Body of pancreas (tissue), 4 donors: ENCODE data around the gene PFKFB2. TPM values are rescaled to one million over a fixed set of nuclear protein-coding genes. Genes with fewer than 3 reads are reported as not detected.

ENCODE experiments used
- ATAC-seq: fragments of 150-250 bp; one replicate; pipeline ENCODE4 v1.9.1; 2016
- DNase-seq, 4 donors: peaks; one replicate each; pipeline ENCODE4 v3.0.0-alpha.2; 2019
- H3K27ac ChIP-seq, 4 donors: fragments of 200-600 bp; sonication (generic); 1 replicate in 3 of 4; 2 replicates in 1 of 4; pipeline versions ENCODE4 v1.5.1 to v1.6.1; 2016 to 2019; ENCODE audit warnings: mild to moderate bottlenecking in 1 of 4, mixed read lengths in 1 of 4, moderate library complexity in 1 of 4
- H3K27me3 ChIP-seq, 2 donors: fragments of 200-600 bp; sonication (generic); one replicate each; pipeline ENCODE4 v1.6.0; 2016; ENCODE audit warnings: mild to moderate bottlenecking in 1 of 2
- H3K36me3 ChIP-seq, 2 donors: fragments of 200-600 bp; sonication (generic); replicated peaks in 1 of 2; 2 replicates each; pipeline ENCODE4 v1.5.1; 2016; ENCODE audit warnings: low read depth in 2 of 2; ENCODE audit not compliant: insufficient read depth in 1 of 2
- H3K4me1 ChIP-seq: fragments of 200-600 bp; sonication (generic); one replicate; pipeline ENCODE4 v1.6.0; 2016
- H3K4me3 ChIP-seq, 2 donors: fragments of 200-600 bp; sonication (generic); 1 replicate in 1 of 2; 2 replicates in 1 of 2; pipeline ENCODE4 v1.5.1; 2016 to 2019
- H3K9me3 ChIP-seq, 3 donors: fragments of 200-600 bp; sonication (generic); 1 replicate in 2 of 3; 2 replicates in 1 of 3; pipeline ENCODE4 v1.5.1; 2016
- POLR2A ChIP-seq, 3 donors: fragments of 450-650 bp; IDR thresholded peaks; one replicate each; pipeline ENCODE4 v1.6.1; 2016; ENCODE audit warnings: antibody characterized with exemption in 3 of 3, mild to moderate bottlenecking in 2 of 3
- WGBS, 2 donors: methylation state at CpG; one replicate each; pipeline ENCODE4 v1.1.5; 2017; 5-methylcytosine and 5-hydroxymethylcytosine counted together
- intact Hi-C: fragments of 100-400 bp; cut with DNase I; formaldehyde crosslinking; loops from one replicate; pipeline ENCODE4 v1.15.1; 2023
- total RNA-seq, 2 donors: library from RNA; depleted of rRNA; stranded (reverse); fragments of >200 nt; gene quantifications; one replicate each; pipeline ENCODE4 v1.1.0, GENCODE V29; 2016
- TF ChIP-seq, protein P1 (sequence below), 7 experiments: fragments of 450-650 bp in 4 of 7; fragments of 200-600 bp in 3 of 7; sonication (generic) in 3 of 7; IDR thresholded peaks; one replicate each; pipeline ENCODE4 v1.5.1; 2016 to 2019; ENCODE audit warnings: antibody characterized with exemption in 7 of 7

Gene PFKFB2
- total RNA-seq, 2 donors from 2014 or later = 4.9 to 9.3 TPM

GRCh38 chr1:207051191-207051943, 1.7 kb upstream of the PFKFB2 start, which contains the start of gene YOD1:
TSS of gene YOD1 (minus strand) at chr1:207051208. CDS start at chr1:207051030, 178 bp downstream.
- H3K27ac ChIP-seq = peak within 1 kb of the TSS; percentile 90 to 98 (median 94)
- H3K36me3 ChIP-seq = no peaks in the 10 kb centered on the region
- H3K27me3 ChIP-seq = no peaks in the 10 kb centered on the region
- DNase-seq = peak in 1 of 4 donors; percentile 34
- no peaks in the 10 kb centered on the region for H3K9me3 ChIP-seq
- TF ChIP-seq, protein P1, sequence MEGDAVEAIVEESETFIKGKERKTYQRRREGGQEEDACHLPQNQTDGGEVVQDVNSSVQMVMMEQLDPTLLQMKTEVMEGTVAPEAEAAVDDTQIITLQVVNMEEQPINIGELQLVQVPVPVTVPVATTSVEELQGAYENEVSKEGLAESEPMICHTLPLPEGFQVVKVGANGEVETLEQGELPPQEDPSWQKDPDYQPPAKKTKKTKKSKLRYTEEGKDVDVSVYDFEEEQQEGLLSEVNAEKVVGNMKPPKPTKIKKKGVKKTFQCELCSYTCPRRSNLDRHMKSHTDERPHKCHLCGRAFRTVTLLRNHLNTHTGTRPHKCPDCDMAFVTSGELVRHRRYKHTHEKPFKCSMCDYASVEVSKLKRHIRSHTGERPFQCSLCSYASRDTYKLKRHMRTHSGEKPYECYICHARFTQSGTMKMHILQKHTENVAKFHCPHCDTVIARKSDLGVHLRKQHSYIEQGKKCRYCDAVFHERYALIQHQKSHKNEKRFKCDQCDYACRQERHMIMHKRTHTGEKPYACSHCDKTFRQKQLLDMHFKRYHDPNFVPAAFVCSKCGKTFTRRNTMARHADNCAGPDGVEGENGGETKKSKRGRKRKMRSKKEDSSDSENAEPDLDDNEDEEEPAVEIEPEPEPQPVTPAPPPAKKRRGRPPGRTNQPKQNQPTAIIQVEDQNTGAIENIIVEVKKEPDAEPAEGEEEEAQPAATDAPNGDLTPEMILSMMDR (IDR thresholded peaks at IDR 0.05) = no peak
- no peak for TF ChIP-seq POLR2A (IDR thresholded peaks at IDR 0.05)
- H3K4me1 ChIP-seq = peaks cover 55% of the 10 kb centered on the region
- no peak for ATAC-seq
- intact Hi-C loops = no loop called here
- 23 to 30% methylated on average over 15 of the region's 15 CpGs for WGBS, 2 donors
- H3K4me3 ChIP-seq = peak within 1 kb of the TSS; percentile 75 to 93

- Histone ChIP-seq H3K27me3 (no peaks in the 10 kb centered on the region), H3K9me3 (no peaks in the 10 kb centered on the region), H3K4me3 (no peak overlapping the region), H3K27ac (peak overlapping the region in 1 of 4 donors; percentile 95), H3K36me3 (no peaks in the 10 kb centered on the region), H3K4me1 (peaks cover 27% of the 10 kb centered on the region)
- TF ChIP-seq POLR2A (IDR thresholded peaks at IDR 0.05) = no peak
- TF ChIP-seq, protein P1 (IDR thresholded peaks at IDR 0.05) = no peak
- 59 to 71% methylated on average over 2 of the region's 2 CpGs for WGBS, 2 donors
- no peak for ATAC-seq
- intact Hi-C loops = no loop called here
- no peak for DNase-seq
Measured at GRCh38 chr1:207054491-207054890, 1.4 kb downstream of the PFKFB2 start.

- Histone ChIP-seq H3K27ac (no peak overlapping the region), H3K36me3 (no peaks in the 10 kb centered on the region), H3K9me3 (no peaks in the 10 kb centered on the region), H3K4me3 (no peak overlapping the region), H3K27me3 (no peaks in the 10 kb centered on the region), H3K4me1 (peaks cover 24% of the 10 kb centered on the region)
- TF ChIP-seq POLR2A (IDR thresholded peaks at IDR 0.05) = no peak
- TF ChIP-seq, protein P1 (IDR thresholded peaks at IDR 0.05) = no peak
- intact Hi-C loops = no loop called here
- no peak for ATAC-seq
- WGBS, 2 donors = 35 to 47% methylated on average over 3 of the region's 3 CpGs
- DNase-seq = no peak
Measured at GRCh38 chr1:207055386-207056001, 2.4 kb downstream of the PFKFB2 start.

DNA sequence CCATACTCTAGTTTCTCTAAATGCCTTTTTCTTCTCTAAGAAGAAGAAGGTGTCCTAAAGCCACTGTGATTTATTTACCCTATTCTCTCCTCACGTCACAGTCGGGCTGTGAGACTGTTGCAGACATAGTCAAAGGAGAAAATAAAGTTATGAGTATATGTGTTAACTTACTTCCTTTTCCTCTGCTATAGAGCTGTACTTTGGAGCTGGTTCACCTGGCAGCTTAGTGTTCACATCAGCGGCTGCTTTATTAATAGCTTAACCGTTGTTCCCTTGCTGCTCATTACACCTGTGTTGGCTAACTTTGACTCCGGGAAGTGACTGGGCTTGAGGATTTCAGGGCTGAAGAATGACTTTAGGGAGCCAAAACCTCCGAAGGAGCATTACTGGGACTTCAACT, 3.6 kb downstream of the PFKFB2 start:
- Histone ChIP-seq H3K9me3 (no peaks in the 10 kb centered on the region), H3K36me3 (no peaks in the 10 kb centered on the region), H3K27me3 (no peaks in the 10 kb centered on the region), H3K4me1 (peaks cover 17% of the 10 kb centered on the region), H3K27ac (peak overlapping the region in 3 of 4 donors; percentile 71 to 76 (median 73)), H3K4me3 (no peak overlapping the region)
- peak in 1 of 3 donors; percentile 17 for TF ChIP-seq POLR2A (IDR thresholded peaks at IDR 0.05)
- TF ChIP-seq, protein P1 (IDR thresholded peaks at IDR 0.05) = no peak
- WGBS, 2 donors = 54 to 55% methylated on average over 6 of the region's 6 CpGs
- intact Hi-C loops = no loop called here
- ATAC-seq (no peak), DNase-seq (peak in 3 of 4 donors; percentile 43 to 47 (median 44))
